CD4-positive, alpha-beta T cell treated with Interleukin-12 subunit alpha and Interleukin-12 subunit beta, for 1 hour (primary cell): ENCODE data around the gene PNPLA7.
"Not testable (repeated sequence)": the region's sequence is repeated elsewhere in the genome, so short reads cannot be mapped to it uniquely, and the experiment has no call there.

ENCODE experiments used
- DNase-seq: peaks from one replicate; pipeline ENCODE4 v3.0.0-alpha.2; 2020

PNPLA7 gene

GRCh38 chr9:137410891-137411249, 139.3 kb downstream of the PNPLA7 start:
- DNase-seq: no peak

- DNase-seq: not testable (repeated sequence)
Observed at GRCh38 chr9:137410236-137410890, 139.8 kb downstream of the PNPLA7 start.
